SH-SY5Y (cell line): ENCODE results near the gene RGL1.

ENCODE experiments used
- GATA2 ChIP-seq: IDR thresholded peaks from 2 replicates; pipeline ENCODE4 v1.6.1; 2011; ENCODE audit warnings: mild to moderate bottlenecking, low read depth, low read length
- GATA3 ChIP-seq: IDR thresholded peaks from 2 replicates; pipeline ENCODE4 v1.6.1; 2011; ENCODE audit warnings: low read depth, mild to moderate bottlenecking, low read length, moderate library complexity

DNA sequence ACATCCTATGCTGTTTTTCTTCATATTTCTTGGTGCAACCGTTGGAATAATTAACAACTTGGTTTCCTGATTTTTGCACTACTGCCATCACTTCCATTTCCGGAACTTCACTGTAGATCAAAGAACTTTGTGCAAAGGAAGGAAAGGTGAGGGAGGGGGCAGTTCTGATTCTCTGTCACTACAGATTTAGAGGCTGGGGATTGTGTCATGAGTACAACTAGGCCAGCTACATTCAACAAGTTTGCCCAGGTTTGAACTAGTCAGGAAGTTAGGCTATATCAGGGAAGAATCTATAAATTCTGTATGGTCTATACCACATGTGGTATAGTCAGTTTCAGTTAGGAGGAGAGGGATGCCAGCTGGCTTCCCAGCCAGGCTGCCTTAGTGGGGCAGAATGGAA is 84.2 kb downstream of the RGL1 start:
- no peak for TF ChIP-seq GATA2
- TF ChIP-seq GATA3 = no peak
